Middle frontal gyrus (tissue), 1 donor: ENCODE measurements around the gene PCBP2.

Source experiments
- DNase-seq: peaks from one replicate; pipeline ENCODE4 v3.0.0-alpha.2; 2015; ENCODE audit warnings: low spot score; ENCODE audit errors: extremely low spot score

The PCBP2 gene

DNA sequence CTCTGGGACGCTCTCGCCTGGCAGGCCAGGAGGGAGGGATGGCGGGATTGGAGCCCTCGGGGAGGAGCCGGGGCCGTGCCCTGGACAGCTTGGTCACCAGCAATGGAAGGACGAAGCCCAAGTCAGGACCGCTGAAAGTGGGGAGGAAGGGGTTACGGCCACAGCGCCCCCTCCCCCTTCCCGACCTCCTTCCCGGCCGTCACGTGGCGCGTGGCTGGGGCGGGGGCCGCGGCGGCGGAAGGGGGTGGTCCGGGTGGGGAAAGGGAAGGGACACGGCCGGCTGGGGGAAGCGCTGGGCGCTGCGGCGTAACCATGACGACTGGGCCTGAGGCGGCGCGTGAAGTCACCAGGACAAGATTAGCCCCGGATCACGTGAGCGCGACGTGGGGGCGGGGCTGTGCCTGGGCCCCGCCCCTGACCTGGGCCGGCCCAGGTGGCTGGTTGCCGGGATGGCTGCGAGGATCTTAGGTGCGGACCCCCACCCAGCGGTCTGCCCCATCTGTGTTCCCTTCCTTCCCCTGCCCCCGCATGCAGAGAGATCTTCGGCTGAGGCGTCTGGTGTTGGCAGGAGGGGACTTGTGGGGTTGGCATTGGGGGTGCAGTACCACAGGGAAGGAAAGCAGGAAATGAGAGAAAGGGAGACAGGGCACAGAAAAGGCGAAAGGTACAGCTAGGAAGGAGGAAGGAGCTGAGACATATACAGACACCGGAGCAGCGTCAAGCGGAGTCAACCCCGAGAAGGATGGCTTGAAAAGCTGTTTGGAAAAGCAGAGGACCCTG, 41.1 kb downstream of the PCBP2 start:
- DNase-seq: peak; percentile 84

DNA sequence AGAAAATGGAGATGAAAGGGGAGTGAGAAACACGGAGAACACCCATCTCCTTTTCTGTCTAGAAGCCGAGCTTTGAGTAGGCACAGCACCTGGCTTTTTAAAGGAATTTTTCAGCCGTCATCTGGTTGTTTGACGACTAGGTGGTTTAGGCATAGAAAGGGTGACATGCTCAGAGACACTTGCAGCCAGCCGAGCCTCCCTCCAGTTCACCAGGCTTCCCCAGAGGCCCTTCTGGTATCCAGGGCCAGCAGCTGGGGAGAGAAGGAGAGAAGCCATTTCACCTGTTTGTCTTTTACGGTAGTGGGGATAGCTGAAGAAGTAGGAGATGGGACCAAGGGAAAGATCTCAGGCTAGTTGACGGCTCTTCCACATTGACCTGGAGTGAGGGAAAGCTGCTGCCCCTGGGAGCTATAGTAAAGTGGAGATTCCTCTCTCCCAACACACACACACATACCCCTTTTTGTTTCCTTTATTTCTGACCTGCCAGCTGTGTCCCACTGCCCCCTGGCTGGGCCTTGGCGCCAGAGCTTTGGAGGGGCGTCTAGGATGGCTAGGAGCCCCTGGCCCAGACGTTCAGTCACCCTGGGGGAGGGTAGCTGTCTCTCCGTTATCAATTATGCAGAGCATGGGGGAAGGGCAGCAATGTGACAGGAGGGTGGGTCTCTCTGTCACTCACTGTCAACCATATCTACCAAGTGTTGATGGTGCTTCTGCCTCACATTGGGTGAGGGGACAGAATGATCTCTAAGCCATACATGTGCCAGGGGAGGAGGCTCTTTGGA, 41.9 kb downstream of the PCBP2 start:
- no peak for DNase-seq

DNA sequence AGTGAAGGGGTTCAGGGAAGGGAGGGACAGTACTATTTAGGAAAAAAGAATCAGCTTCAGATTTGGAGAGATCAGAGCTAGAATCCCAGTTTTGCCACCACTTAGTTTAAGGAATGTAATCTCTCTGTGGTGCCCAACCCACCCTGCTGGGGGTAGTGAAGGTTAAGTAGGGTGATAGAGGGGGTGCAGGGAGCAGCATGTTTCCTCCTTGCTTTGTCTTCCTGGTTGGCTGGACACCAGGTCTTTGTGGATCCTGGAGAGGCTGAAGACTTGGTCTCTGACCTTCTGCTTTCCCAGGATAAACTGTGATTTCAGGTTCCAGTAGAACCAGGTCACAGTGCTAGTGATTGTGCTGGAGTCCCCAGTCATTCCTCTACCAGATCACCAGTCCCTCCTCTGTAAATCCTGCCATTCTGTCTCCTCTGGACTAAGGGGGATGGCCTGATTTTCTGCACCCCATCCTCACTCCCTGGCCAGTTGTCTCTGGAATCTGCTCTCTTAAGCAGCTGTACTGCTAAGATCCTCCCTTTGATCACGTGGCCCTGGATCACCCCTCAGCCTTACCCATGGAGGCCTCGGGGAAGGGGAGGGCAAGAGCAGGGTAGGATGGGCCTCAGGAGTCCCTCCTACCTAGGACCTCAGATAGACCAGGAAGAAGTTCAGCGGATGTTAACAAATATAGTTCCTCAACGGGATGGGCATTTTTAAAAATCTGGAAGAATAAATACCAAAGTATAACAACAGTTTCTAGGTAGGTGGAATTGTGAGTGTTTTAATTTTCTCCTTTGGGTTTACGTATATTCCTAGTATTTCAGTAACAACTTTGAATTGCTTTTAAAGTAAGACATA, 44.2 kb downstream of the PCBP2 start:
- no peak for DNase-seq

DNA sequence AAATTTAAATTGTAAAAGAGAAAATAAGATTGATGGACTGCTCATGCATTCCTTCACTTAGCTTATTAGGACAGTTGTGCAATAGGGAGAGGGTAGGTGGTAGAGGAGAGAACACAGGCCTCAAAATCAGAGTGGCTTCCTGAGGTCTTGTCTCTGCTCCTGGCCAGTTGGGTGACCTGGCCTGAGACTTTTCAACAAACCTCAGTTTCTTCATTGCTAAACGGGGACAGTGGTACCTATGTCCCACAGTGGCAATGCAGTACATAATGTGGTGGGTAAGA, 44.8 kb downstream of the PCBP2 start:
- no peak for DNase-seq

DNA sequence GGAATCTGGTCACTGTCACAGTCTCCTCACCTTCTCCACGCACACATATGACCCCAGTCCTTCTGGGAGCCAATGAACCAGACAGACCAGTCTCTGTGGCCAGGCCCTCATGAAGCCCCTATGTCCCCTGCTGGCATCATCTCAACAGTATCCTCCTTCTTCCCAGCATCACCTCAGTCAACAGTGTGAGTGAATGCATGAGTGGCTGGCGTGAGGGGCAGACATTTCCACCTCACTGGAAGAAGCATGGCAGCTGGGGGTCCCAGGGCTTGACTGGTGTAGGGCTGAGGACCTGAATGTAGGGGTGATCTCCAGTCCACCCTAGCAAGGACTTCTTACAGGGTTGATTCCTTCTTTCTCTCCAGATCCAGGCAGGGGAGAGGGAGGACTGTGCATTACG, 45.6 kb downstream of the PCBP2 start:
- no peak for DNase-seq

DNA sequence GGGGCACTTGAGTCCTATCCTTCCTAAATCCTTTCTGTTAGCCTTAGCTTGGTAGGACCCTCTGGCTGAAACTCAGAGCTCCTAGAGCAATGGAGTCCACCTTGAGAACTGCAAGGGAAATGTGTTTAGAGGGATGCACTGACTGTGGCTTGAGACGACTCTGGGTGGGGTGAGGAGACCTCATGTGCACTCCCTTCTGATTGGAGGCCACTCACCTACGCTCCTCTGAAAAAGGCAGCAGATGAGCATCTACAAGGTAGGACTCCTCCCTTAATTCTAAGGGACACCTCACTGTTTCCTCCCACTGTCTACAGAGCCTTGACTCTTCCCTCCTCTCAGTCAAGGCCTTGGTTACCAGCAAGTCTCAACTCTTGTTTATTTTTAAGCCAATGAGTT, 46.3 kb downstream of the PCBP2 start:
- no peak for DNase-seq

DNA sequence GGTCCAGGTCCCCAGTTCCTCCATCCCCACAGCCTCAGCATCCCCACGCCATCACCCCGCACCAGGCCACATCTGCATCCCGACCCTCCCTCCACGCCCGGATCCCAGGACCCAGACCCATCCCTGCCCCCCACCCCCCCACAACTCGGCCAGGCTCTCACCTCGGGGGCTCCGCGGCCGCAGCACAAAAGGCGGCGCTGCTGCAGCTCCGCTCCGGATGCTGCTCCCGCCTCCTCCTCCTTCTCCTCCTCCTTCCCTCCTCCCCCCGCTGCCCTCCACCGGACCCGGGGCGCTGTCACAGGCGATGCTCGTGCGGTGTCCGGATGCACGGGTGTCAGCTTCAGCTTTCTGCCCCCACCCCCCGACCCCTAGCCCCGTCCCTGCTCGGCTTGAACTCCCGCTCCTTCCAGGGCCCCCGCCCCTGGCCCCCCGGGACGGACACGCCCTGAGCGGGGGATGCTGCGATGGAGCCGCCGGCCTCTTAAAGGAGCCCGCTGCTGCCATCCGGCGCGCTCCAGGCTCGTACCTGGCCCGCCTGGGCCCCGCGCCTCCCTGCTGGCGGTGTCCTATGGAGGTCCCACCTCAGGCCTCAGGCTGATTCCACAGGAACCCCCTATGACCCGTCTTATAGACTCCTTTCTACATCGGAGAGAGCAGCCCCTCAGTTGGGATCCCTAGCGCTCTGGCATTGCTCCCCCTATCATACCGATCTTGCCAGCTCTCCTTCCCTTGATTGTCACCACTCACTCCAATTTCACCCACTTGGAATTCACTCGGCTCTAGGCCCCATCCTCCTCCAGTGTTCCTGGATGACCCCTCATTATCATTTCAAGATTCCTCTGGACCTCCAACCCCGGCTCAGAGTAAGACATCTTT, 47.6 kb downstream of the PCBP2 start, which contains the start of gene MAP3K12:
Gene MAP3K12 (minus strand): TSS at position 193 of the 876 bp plus-strand sequence. CDS start 12,067 bp downstream, outside the sequence.
- DNase-seq: no peak

DNA sequence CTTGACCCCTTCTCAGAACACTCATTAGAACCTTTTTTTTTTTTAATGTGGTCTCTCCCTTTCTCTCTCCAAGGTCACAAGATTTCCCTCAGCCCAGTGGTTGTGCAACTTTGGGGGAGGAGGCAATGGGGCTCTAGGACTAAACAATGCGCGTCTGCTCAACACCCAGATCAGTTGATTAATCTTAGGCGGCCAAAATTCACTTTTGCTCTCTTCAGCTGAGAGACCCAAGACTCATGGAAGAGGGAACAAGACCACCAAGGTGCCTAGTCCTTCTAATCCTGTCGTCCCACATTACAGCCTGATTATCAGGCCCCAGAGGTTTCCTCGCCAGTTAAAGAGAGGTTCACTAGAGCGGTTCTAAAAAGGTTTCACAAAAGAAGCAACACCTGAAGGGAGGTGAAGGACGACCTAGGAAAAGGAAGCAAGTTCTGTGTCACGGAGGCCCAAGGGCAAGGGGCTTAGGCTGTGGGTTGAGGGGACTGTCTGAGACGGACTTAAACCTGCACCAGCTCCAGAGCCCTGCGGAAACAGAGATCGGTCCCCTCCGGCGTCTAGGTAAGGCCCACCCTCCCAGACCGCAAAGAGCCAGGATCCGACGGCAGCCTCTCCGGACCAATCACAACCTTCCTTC, 48.4 kb downstream of the PCBP2 start:
- DNase-seq: no peak

DNA sequence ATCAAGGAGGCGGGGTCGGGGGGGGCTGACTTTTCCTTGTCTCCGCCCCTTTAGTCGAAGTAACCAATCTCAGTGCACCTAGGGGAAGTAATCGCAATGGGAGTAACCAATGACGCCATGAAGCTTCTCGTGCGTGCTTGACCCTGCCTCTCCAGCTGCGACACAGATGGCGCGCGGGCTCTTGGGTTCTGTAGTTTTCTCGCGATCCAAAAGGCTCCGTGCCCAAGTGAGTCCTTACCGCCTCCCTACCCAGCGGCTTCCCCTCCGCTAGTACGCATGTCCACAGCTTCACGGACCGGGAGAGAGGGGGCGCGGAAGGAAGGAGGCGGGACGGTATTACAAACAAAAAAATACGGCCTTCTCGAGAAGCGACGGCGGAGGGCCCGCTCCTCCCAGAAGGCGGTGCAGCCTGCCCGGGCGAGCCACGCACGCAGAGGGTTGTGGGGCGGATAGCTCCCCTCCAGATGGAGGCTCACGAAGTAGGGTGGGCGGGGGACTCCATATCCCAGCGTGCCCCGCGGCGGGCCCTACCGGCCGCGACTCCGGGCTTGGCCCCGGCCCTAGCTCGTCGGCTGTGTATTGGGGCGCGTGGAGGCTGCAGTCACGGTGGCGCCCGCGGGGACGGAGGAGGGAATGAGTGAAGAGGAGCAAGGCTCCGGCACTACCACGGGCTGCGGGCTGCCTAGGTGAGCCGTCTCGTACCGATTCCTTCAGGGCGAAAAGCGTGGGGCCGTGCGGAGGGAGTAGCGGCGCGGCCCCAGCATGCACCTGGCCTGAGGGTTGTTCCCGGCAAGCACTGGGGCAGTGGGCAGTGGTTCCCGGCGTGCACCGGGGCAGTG, 49.1 kb downstream of the PCBP2 start, which contains the start of gene TARBP2:
Gene TARBP2 (plus strand): TSS at position 508 of the 839 bp plus-strand sequence. CDS start 126 bp downstream, at position 634.
- peak; percentile 99 for DNase-seq

DNA sequence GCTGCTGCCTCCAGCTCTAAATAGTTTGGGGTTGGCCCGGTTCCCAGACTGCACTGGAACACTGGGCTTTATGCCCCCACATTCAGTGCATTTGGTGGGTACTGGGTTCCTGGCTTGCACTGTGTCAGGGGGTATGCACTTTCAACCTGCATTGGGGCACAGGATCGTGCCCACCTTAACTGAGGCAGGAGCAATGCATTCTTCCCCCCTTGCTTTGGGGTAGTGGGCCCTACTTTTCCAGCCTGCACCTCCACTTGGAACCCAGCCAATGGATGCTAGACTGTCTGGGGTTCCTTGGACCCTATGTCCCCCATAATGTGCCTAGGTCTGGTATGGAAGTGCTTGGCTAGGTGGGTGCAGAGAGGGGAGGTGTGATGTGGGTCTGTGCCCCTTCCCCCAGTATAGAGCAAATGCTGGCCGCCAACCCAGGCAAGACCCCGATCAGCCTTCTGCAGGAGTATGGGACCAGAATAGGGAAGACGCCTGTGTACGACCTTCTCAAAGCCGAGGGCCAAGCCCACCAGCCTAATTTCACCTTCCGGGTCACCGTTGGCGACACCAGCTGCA, 49.8 kb downstream of the PCBP2 start:
- DNase-seq: no peak

DNA sequence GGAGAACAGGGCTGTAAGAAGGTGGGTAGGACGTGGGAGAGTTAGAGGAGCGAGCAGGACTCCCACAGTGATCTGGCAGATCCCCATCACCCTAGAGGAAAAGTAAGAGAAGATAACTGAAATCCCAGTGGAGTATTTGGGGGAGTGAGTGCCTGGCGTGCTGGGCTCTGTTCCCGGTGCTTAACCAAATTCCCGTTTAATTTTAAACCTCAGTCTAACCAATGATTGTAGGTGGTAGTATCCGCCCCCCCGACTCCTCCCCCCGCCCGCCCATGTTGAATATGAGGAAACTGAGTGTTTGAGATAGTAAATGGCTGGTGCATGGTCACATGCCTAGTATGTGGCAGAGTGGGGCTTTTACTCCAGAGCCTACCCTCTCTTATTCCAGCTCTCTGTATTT, 50.4 kb downstream of the PCBP2 start:
- no peak for DNase-seq

DNA sequence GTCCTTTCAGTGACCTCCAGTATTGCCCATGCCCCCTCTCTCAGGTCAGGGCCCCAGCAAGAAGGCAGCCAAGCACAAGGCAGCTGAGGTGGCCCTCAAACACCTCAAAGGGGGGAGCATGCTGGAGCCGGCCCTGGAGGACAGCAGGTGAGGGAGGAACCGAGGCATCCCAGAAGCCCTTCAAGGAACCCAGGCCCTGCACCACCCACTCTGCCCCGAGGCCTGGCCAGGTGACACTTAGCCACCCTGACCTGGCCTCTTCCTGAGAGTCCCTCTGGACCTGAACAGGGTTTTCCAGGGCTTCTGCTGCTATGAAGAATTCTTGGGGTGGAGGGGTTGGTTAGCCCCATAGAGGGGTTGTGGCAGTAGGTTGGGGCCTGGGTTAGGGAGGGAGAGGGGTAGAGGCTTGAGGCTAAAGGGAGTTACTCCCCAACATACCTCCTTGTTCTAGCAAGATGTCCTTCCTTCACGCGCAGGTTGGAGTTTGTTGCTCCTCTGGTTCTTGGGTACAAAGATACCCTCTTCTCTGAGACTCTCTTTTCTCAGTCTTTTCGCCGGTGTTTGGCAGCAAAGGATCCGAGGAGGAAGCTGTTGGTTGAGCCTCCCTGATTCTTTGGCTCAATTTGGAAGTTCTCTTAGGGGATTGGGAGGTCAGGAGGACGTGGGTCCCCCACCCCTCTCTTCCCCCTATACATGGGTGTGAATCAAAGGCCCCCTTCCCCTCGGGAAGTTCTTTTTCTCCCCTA, 51.3 kb downstream of the PCBP2 start:
- no peak for DNase-seq

DNA sequence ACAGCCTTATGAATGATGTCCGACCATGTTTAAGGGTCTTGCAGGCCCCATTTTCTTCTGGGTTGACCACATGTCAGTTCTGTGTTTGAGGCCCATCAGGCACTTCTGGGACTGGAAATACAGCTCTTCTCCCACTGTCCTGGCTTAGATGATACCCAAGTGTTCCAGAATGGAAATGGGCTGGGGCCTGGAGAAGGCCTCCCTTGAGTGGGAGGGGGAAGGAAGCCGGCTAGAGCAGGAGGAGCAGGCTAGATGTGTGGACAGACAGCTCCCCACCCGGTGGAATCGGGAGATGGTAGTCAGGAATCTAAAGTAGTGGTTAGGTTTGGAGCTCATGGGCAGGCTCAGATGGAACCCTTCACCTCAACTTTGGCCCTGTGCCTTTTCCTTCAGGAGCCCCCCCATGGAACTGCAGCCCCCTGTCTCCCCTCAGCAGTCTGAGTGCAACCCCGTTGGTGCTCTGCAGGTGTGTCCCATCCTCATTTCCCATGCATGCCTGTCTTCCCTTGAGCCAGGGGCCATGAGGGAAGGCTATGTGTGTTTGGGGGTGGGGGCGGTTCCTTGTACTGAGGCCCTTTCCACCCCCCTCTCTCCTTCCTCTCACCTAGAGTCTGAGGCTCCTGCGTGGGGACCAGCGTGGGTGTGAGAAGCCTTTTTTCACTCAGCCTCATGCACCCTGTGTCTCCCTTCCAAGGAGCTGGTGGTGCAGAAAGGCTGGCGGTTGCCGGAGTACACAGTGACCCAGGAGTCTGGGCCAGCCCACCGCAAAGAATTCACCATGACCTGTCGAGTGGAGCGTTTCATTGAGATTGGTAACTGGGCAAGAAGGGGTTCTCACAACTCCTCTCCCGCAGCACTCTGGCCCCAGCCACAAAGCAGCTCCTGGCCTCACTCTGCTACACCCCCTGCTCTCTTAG, 52.4 kb downstream of the PCBP2 start:
- DNase-seq: no peak

DNA sequence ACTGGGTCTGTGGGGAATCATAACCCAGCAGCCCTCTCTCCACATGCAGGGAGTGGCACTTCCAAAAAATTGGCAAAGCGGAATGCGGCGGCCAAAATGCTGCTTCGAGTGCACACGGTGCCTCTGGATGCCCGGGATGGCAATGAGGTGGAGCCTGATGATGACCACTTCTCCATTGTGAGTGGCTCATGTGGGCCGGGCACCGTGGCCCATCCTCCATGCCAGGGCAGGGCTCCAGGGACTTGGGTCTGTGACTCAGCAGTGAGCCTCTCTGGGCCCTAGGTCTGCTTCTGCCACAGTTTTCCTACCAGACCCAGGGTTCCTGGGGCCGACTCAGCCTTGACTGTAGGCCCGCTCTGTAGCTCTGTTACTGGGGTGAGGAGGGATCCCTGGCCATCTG, 53.2 kb downstream of the PCBP2 start:
- DNase-seq: no peak

DNA sequence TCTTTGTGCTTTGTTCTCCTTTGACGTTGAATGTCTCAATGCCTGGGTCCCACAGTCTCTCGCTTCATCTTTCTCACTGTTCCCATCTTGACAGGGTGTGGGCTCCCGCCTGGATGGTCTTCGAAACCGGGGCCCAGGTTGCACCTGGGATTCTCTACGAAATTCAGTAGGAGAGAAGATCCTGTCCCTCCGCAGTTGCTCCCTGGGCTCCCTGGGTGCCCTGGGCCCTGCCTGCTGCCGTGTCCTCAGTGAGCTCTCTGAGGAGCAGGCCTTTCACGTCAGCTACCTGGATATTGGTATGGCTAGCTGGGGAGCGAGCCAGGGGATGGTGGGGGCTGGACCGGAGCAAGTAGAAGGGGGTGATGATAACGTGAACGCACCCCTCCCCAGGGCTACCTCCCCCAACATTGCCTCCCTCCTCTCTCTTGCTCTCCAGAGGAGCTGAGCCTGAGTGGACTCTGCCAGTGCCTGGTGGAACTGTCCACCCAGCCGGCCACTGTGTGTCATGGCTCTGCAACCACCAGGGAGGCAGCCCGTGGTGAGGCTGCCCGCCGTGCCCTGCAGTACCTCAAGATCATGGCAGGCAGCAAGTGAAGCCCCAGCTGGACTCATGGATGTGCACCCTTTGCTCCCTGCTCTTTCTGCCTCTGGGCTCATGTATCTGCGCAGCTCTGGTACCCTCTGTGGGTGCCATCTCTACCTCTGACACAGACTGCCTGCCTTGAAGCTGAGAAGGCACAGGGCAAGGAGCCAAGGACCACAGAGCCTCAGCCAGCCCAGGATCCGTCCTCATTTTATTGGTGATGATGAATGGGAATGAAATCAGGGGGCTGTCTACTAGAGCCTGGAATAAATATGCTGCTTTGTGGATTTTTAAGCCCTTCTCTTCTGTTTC, 53.9 kb downstream of the PCBP2 start:
- no peak for DNase-seq

DNA sequence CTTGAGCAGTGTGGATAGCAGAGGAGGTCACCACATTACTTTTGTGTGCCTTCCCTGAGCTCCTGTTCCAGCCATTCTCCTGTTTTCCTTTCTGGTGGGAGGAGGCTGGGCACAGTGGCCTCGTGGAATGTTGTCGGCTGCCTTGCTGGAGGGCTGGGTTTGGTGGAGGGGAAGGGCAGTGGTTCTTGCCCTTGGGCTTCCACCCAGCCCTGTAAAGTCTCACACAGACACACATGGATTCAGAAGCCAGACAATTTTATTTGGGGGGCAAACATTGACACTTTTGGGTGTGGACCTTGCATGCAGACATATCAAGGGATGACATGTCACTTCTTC, 54.5 kb downstream of the PCBP2 start:
- no peak for DNase-seq
